ENCODE results near the gene ATP8A1. TPM values are rescaled to one million over a fixed set of nuclear protein-coding genes. Genes with fewer than 3 reads are reported as not detected.

The ATP8A1 gene
- total RNA-seq, 4 donors from 2014 or later = 6.2 to 10.8 (median 7.1) TPM

- H3K4me1 ChIP-seq = no peaks in the 10 kb centered on the region
- WGBS = 80% methylated on average over 1 of the region's 1 CpG
- no peak for DNase-seq (ENCODE audit: extremely low spot score)
- no peaks in the 10 kb centered on the region for H3K27me3 ChIP-seq
- no peak overlapping the region for H3K4me3 ChIP-seq
- intact Hi-C loops (cut with DNase I) = no loop called here
- no peaks in the 10 kb centered on the region for H3K9me3 ChIP-seq
- no peak overlapping the region for H3K27ac ChIP-seq (replicated peaks in 1 of 4)
- TF ChIP-seq POLR2AphosphoS5 (IDR thresholded peaks at IDR 0.05) (no peak), POLR2A (IDR thresholded peaks at IDR 0.05; ENCODE audit: low read depth) (no peak), CTCF (IDR thresholded peaks at IDR 0.05) (no peak), EP300 (IDR thresholded peaks at IDR 0.05) (no peak)
- H3K36me3 ChIP-seq = peaks cover 0 to 19% (median 6%) of the 10 kb centered on the region in 4 donors
Observed at GRCh38 chr4:42453612-42454011, 203.3 kb downstream of the ATP8A1 start.

GRCh38 chr4:42452823-42453222, 204.1 kb downstream of the ATP8A1 start:
- Histone ChIP-seq H3K36me3 (peaks cover 0 to 19% (median 6%) of the 10 kb centered on the region in 4 donors), H3K27me3 (no peaks in the 10 kb centered on the region), H3K4me3 (no peak overlapping the region), H3K4me1 (no peaks in the 10 kb centered on the region), H3K9me3 (no peaks in the 10 kb centered on the region), H3K27ac (replicated peaks in 1 of 4) (no peak overlapping the region)
- no peak for DNase-seq (ENCODE audit: extremely low spot score)
- TF ChIP-seq POLR2AphosphoS5 (IDR thresholded peaks at IDR 0.05) (no peak), EP300 (IDR thresholded peaks at IDR 0.05) (no peak), POLR2A (IDR thresholded peaks at IDR 0.05; ENCODE audit: low read depth) (no peak), CTCF (IDR thresholded peaks at IDR 0.05) (no peak)
- 81% methylated on average over 3 of the region's 3 CpGs for WGBS
- intact Hi-C loops (cut with DNase I) = no loop called here

GRCh38 chr4:42446823-42447222, 210.1 kb downstream of the ATP8A1 start:
- Histone ChIP-seq H3K4me3 (no peak overlapping the region), H3K36me3 (peaks cover 0 to 28% (median 12%) of the 10 kb centered on the region in 4 donors), H3K27me3 (no peaks in the 10 kb centered on the region), H3K27ac (replicated peaks in 1 of 4) (no peak overlapping the region), H3K4me1 (no peaks in the 10 kb centered on the region), H3K9me3 (no peaks in the 10 kb centered on the region)
- intact Hi-C loops (cut with DNase I) = no loop called here
- TF ChIP-seq CTCF (IDR thresholded peaks at IDR 0.05) = no peak
- TF ChIP-seq POLR2AphosphoS5 (IDR thresholded peaks at IDR 0.05) = no peak
- TF ChIP-seq POLR2A (IDR thresholded peaks at IDR 0.05; ENCODE audit: low read depth) = no peak
- TF ChIP-seq EP300 (IDR thresholded peaks at IDR 0.05) = no peak
- DNase-seq (ENCODE audit: extremely low spot score) = no peak
- 70% methylated on average over 5 of the region's 5 CpGs for whole genome bisulfite sequencing

GRCh38 chr4:42445038-42445437, 211.9 kb downstream of the ATP8A1 start:
- Histone ChIP-seq H3K9me3 (no peaks in the 10 kb centered on the region), H3K27me3 (no peaks in the 10 kb centered on the region), H3K27ac (replicated peaks in 1 of 4) (no peak overlapping the region), H3K4me1 (no peaks in the 10 kb centered on the region), H3K36me3 (peaks cover 0 to 17% (median 8%) of the 10 kb centered on the region in 4 donors), H3K4me3 (no peak overlapping the region)
- WGBS = 94% methylated on average over 5 of the region's 5 CpGs
- intact Hi-C loops (cut with DNase I) = no loop called here
- TF ChIP-seq POLR2A (IDR thresholded peaks at IDR 0.05; ENCODE audit: low read depth) (no peak), POLR2AphosphoS5 (IDR thresholded peaks at IDR 0.05) (no peak), EP300 (IDR thresholded peaks at IDR 0.05) (no peak), CTCF (IDR thresholded peaks at IDR 0.05) (no peak)
- no peak for DNase-seq (ENCODE audit: extremely low spot score)

- DNase-seq (ENCODE audit: extremely low spot score) = no peak
- TF ChIP-seq POLR2A (IDR thresholded peaks at IDR 0.05; ENCODE audit: low read depth) = no peak
- no peak for TF ChIP-seq POLR2AphosphoS5 (IDR thresholded peaks at IDR 0.05)
- TF ChIP-seq EP300 (IDR thresholded peaks at IDR 0.05) = no peak
- no peak for TF ChIP-seq CTCF (IDR thresholded peaks at IDR 0.05)
- no peak overlapping the region for H3K27ac ChIP-seq (replicated peaks in 1 of 4)
- WGBS = 89% methylated on average over 2 of the region's 2 CpGs
- no peak overlapping the region for H3K4me3 ChIP-seq
- H3K27me3 ChIP-seq = no peaks in the 10 kb centered on the region
- no peaks in the 10 kb centered on the region for H3K4me1 ChIP-seq
- H3K9me3 ChIP-seq = no peaks in the 10 kb centered on the region
- intact Hi-C loops (cut with DNase I) = no loop called here
- H3K36me3 ChIP-seq = peaks cover 0 to 16% (median 7%) of the 10 kb centered on the region in 4 donors
Observed at GRCh38 chr4:42442601-42443000, 214.3 kb downstream of the ATP8A1 start.

Measured in esophagus muscularis mucosa (tissue), 4 donors.